ENCODE measurements around the gene DUSP21. TPM values are rescaled to one million over a fixed set of nuclear protein-coding genes. Genes with fewer than 3 reads are reported as not detected.

DUSP21 gene
- total and polyA plus RNA-seq, 11 donors: not detected

DNA sequence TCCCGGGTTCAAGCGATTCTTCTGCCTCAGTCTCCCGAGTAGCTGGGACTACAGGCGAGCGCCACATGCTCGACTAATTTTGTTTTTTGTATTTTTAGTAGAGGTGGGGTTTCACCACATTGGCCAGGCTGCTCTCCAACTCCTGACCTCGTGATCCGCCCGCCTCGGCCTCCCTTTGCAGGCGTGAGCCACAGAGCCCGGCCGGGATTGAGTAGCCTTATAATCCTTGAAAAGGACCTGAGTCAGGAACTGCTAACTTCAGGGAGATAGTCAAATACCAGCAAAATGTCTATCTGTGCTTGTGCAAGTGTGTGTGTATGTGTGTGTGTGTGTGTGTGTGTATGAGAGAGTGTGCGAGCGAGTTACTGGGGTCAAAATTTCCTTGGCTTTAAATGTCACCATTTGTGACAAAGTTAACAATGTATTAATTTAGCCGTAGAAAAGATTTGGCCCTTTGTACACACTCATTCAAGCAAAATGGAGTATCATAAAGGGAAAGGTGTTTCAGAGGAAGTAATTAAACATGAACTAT lies 27.4 kb downstream of the DUSP21 start:
- TF ChIP-seq POLR2A (IDR thresholded peaks at IDR 0.05): no peak
- TF ChIP-seq, protein P1, sequence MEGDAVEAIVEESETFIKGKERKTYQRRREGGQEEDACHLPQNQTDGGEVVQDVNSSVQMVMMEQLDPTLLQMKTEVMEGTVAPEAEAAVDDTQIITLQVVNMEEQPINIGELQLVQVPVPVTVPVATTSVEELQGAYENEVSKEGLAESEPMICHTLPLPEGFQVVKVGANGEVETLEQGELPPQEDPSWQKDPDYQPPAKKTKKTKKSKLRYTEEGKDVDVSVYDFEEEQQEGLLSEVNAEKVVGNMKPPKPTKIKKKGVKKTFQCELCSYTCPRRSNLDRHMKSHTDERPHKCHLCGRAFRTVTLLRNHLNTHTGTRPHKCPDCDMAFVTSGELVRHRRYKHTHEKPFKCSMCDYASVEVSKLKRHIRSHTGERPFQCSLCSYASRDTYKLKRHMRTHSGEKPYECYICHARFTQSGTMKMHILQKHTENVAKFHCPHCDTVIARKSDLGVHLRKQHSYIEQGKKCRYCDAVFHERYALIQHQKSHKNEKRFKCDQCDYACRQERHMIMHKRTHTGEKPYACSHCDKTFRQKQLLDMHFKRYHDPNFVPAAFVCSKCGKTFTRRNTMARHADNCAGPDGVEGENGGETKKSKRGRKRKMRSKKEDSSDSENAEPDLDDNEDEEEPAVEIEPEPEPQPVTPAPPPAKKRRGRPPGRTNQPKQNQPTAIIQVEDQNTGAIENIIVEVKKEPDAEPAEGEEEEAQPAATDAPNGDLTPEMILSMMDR (IDR thresholded peaks at IDR 0.05): no peak
- intact Hi-C loops (cut with DNase I): loop anchor here in 8 of 10 donors (5.0 to 10.0 kb wide), 5 partner anchors 84 to 204 kb away; no protein-coding TSS in a partner anchor
- no peaks in the 10 kb centered on the region for H3K36me3 ChIP-seq
- H3K4me3 ChIP-seq: peak overlapping the region in 9 of 12 donors; percentile 77 to 91 (median 86)
- H3K9me3 ChIP-seq: no peaks in the 10 kb centered on the region
- H3K27me3 ChIP-seq: no peaks in the 10 kb centered on the region
- peak in 3 of 5 donors; percentile 18 to 39 (median 34) for DNase-seq
- peak overlapping the region in 9 of 12 donors; percentile 96 to 100 (median 98) for H3K27ac ChIP-seq
- 47 to 79% (median 58%) methylated on average over 16 of the region's 16 CpGs for WGBS, 4 donors
- H3K4me1 ChIP-seq: peaks cover 0 to 27% (median 8%) of the 10 kb centered on the region in 12 donors
- ATAC-seq: no peak

DNA sequence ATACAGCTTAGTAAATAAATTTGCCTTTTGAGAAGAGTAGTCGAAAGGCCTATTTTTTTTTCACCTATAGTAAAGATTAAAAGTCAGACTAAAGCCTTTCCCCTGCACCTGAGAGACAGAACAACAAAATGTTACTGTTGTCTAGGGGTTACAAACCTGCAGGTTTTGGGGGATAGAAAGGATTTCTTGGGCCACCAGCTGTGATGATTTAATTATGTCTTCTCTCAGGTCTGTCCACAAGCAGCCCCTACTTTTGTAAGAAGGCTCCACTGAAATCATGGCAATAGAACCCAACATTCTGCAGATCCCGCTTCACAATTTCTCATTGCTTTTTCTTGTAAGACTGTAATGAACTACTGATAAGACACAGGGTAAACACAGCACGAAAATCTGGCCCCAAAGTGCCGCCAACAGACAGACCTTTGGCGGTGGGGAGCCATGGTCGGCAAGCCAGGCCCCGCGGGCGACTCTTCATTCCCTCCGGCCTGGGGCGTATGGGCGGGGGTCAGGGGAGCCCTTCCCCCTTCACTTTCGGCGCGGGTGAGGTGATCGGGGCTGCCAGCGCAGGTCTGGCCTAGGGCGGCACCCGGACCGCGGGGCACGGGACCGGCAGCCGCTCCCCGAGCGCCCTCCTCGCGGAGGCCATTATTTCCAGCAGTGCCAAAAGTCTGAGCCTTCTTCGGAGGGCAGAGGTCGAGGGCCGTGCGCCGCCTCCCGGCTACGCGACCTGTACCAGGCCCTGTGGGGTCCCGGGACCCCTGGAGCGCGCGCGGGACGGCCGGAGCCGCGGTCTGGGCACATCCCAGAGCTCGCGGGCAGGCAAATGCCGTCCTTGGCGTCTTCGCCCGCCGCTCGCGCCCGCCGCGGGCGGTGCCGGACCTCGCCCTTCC lies 28.4 kb downstream of the DUSP21 start:
- WGBS, 4 donors: 0 to 7% (median 1%) methylated on average over 7 to 58 of the region's 60 CpGs
- Histone ChIP-seq H3K27ac (peak overlapping the region; percentile 93 to 100 (median 98)), H3K27me3 (no peaks in the 10 kb centered on the region), H3K4me3 (peak overlapping the region; percentile 55 to 94 (median 86)), H3K36me3 (no peaks in the 10 kb centered on the region), H3K9me3 (no peaks in the 10 kb centered on the region), H3K4me1 (peaks cover 0 to 37% (median 11%) of the 10 kb centered on the region in 12 donors)
- ATAC-seq (peak in 3 of 4 donors; percentile 12 to 50 (median 29)), DNase-seq (peak in 1 of 5 donors; percentile 65)
- intact Hi-C loops (cut with DNase I): loop anchor here in 9 of 10 donors (2.0 to 10.0 kb wide), 6 partner anchors 83 to 203 kb away; no protein-coding TSS in a partner anchor
- TF ChIP-seq POLR2A (IDR thresholded peaks at IDR 0.05): no peak
- TF ChIP-seq, protein P1 (IDR thresholded peaks at IDR 0.05): no peak

DNA sequence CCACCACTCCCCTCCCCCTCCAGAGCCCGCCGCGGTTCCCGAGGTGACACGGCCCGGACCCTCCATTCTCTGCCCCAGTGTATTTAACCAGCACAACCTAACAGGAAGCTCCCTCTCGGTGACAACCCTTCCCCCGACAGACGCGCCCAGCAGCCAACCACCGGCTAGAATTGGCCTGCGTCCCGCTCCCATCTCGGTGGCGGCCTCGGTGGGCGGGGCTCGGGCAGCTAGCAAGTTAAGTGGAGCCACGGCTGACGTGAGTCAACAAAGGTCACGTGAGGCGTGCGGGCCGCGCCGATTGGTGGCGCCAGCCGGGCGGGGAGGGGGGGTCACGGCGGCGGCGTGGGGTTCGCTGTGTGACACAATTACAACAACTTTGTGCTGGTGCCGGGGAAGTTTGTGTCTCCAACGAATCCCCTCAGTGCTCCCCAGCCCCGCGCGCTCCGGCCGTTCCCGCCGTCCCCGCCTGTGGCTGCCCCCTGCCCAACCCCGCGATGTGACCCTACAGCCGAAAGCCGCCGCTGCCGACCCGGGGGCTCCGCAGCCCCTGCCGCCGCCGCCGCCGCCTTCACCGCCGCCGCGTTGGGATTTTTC lies 29.1 kb downstream of the DUSP21 start, which contains the start of gene KDM6A:
Gene KDM6A, plus strand, starts transcription at position 368 of the 594 bp plus-strand sequence. CDS start 364 bp downstream, outside the sequence.
- Histone ChIP-seq H3K27ac (peak within 1 kb of the TSS; percentile 93 to 100 (median 98)), H3K4me1 (peaks cover 0 to 44% (median 11%) of the 10 kb centered on the region in 12 donors), H3K9me3 (no peaks in the 10 kb centered on the region), H3K4me3 (peak within 1 kb of the TSS; percentile 55 to 94 (median 86)), H3K27me3 (no peaks in the 10 kb centered on the region), H3K36me3 (no peaks in the 10 kb centered on the region)
- TF ChIP-seq POLR2A (IDR thresholded peaks at IDR 0.05): peak in 1 of 2 donors; percentile 84
- TF ChIP-seq, protein P1 (IDR thresholded peaks at IDR 0.05): no peak
- DNase-seq (peak; percentile 97 to 100 (median 97)), ATAC-seq (peak; percentile 92 to 98 (median 94))
- intact Hi-C loops (cut with DNase I): loop anchor here in 9 of 10 donors (2.0 to 10.0 kb wide), 6 partner anchors 82 to 202 kb away; no protein-coding TSS in a partner anchor
- 1 to 2% (median 1%) methylated on average over 24 to 61 of the region's 61 CpGs for WGBS, 4 donors

Measured in heart left ventricle (tissue), 16 donors.